ENCODE measurements around the gene LAMA2.
A peak's percentile ranks its signal among the peaks of the same experiment; 100 is the strongest.

Gene LAMA2

DNA sequence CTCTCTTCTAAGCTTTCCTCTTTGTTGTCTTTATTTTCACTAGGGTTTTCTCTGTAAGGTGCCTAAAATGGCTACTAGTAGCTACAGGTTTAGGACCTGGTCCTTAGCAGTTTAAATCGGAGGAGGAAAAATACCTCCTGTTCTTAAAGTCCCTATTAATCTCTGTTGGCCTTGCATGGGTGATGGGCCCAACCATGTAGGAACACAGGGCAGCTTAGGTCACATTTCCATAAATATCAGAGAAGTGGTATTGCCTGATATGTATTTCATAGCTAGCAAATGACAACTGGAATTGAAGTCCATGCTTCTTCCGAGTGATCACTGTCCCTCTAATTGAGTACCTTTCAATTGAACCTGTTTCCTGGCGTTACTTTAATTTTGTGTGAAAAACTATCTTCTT, 70.0 kb downstream of the LAMA2 start:
- DNase-seq (ENCODE audit: extremely low spot score), result no peak
- ChIA-PET POLR2A (no interaction called here), CTCF (no interaction called here)
- TF ChIP-seq FOXA1 (IDR thresholded peaks at IDR 0.05) (no peak), SP1 (IDR thresholded peaks at IDR 0.05) (no peak), CTBP1 (IDR thresholded peaks at IDR 0.05; ENCODE audit: borderline replicate concordance) (no peak), L3MBTL2 (conservative IDR thresholded peaks at IDR 0.05) (no peak), BHLHE40 (IDR thresholded peaks at IDR 0.05; ENCODE audit: borderline replicate concordance) (no peak)

DNA sequence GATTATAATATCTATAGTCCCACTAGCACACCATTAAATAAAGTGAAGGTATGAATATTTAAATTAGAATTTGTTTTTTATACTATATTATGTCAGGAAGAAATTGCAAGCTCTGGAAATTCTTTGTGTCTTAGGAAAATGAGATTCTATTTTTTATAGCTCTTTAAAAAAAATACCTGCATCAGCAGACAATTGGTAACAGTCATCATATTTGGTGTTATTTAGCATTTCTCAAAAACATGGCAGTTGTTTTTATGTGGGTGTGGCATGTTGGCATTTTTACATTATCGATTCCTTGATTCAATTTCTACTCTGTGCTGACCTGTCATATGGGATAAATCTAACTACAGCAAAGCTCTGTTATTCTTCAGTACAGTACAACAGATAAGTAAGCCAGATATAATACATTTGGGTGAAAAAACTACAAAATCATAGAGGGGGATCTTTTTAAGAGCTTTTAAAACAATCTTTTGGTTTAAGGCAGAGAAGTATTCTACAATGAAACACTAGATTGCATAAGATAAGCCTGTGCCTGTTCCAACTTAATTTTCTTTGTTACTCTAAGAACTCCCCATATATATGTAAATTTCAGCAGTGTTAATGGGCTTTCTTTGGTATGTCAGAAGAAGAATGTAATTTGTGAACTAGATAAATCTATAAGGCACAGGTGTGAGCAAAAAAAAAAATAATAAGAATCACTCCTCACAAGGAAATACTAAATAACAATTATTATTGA, 71.5 kb downstream of the LAMA2 start:
- ChIA-PET CTCF (no interaction called here), POLR2A (no interaction called here)
- TF ChIP-seq FOXA1 (IDR thresholded peaks at IDR 0.05) (no peak), TARDBP (IDR thresholded peaks at IDR 0.05) (no peak), SUZ12 (IDR thresholded peaks at IDR 0.05) (no peak), BHLHE40 (IDR thresholded peaks at IDR 0.05; ENCODE audit: borderline replicate concordance) (no peak), ZNF384 (IDR thresholded peaks at IDR 0.05) (no peak), SP1 (IDR thresholded peaks at IDR 0.05) (no peak), LEF1 (IDR thresholded peaks at IDR 0.05; ENCODE audit: borderline replicate concordance) (no peak), HDGF (IDR thresholded peaks at IDR 0.05; ENCODE audit: borderline replicate concordance) (no peak), CTBP1 (IDR thresholded peaks at IDR 0.05; ENCODE audit: borderline replicate concordance) (no peak), L3MBTL2 (conservative IDR thresholded peaks at IDR 0.05) (no peak), ARNT (IDR thresholded peaks at IDR 0.05) (no peak), FOXK2 (IDR thresholded peaks at IDR 0.05) (no peak), ELF4 (IDR thresholded peaks at IDR 0.05) (no peak), NFRKB (IDR thresholded peaks at IDR 0.05) (no peak), FOXM1 (IDR thresholded peaks at IDR 0.05; ENCODE audit: borderline replicate concordance) (no peak)
- TF ChIP-seq, protein P1, sequence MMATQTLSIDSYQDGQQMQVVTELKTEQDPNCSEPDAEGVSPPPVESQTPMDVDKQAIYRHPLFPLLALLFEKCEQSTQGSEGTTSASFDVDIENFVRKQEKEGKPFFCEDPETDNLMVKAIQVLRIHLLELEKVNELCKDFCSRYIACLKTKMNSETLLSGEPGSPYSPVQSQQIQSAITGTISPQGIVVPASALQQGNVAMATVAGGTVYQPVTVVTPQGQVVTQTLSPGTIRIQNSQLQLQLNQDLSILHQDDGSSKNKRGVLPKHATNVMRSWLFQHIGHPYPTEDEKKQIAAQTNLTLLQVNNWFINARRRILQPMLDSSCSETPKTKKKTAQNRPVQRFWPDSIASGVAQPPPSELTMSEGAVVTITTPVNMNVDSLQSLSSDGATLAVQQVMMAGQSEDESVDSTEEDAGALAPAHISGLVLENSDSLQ (IDR thresholded peaks at IDR 0.05), result no peak
- DNase-seq (ENCODE audit: extremely low spot score), result no peak

DNA sequence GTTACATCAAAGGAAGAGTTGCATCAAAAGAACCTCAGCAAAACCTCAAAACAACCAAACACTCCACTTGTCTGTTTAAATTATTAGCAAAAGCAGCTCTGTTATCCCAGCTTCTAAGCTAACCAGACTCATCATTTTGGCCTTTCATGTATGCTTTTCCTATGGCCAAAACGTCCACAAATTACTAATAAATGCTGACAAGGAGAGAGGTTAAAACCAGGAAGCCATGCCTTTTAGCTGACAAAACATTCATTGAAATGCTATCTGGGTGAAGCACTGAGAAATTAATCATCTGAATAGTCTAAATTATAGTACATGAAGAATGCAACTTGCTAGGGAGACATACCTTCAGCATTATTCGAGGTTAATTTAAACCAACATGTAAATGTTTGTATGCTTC, 80.6 kb downstream of the LAMA2 start:
- ChIA-PET CTCF (no interaction called here), POLR2A (no interaction called here)
- DNase-seq (ENCODE audit: extremely low spot score), result no peak
- TF ChIP-seq FOXM1 (IDR thresholded peaks at IDR 0.05; ENCODE audit: borderline replicate concordance), result no peak
- no peak for TF ChIP-seq SP1 (IDR thresholded peaks at IDR 0.05)
- no peak for TF ChIP-seq TARDBP (IDR thresholded peaks at IDR 0.05)
- no peak for TF ChIP-seq ELF4 (IDR thresholded peaks at IDR 0.05)
- TF ChIP-seq HDGF (IDR thresholded peaks at IDR 0.05; ENCODE audit: borderline replicate concordance), result no peak
- no peak for TF ChIP-seq ZNF384 (IDR thresholded peaks at IDR 0.05)
- no peak for TF ChIP-seq FOXK2 (IDR thresholded peaks at IDR 0.05)
- TF ChIP-seq L3MBTL2 (conservative IDR thresholded peaks at IDR 0.05), result no peak
- no peak for TF ChIP-seq SUZ12 (IDR thresholded peaks at IDR 0.05)
- no peak for TF ChIP-seq NFRKB (IDR thresholded peaks at IDR 0.05)
- TF ChIP-seq LEF1 (IDR thresholded peaks at IDR 0.05; ENCODE audit: borderline replicate concordance), result no peak
- no peak for TF ChIP-seq ARNT (IDR thresholded peaks at IDR 0.05)

DNA sequence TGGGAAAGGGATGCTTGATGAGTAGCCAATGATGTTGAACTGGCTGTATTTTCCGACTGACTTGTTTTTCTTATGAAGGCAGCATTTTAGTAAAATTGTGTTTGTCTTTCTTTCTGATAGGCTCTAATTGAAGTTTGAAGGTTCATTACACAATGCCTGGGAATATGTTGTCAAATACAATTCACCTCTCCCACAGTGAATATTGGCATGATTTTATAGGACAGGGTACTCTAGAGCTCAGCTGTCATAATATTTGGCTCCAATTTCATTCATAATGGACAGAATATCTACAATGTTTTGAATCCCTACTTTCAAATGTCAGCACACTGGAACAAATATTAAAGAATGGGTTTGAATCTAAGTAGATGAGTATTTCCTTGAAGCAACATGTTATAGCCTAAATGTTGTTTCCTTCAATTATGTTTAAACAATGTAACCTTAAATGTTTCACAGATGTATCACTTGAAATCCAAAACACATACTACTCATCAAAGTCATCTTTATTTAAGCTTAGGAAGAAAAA, 81.4 kb downstream of the LAMA2 start:
- no peak for DNase-seq (ENCODE audit: extremely low spot score)
- TF ChIP-seq CTBP1 (IDR thresholded peaks at IDR 0.05; ENCODE audit: borderline replicate concordance) (no peak), L3MBTL2 (conservative IDR thresholded peaks at IDR 0.05) (no peak), FOXM1 (IDR thresholded peaks at IDR 0.05; ENCODE audit: borderline replicate concordance) (no peak), HDGF (IDR thresholded peaks at IDR 0.05; ENCODE audit: borderline replicate concordance) (no peak), SUZ12 (IDR thresholded peaks at IDR 0.05) (no peak), ELF4 (IDR thresholded peaks at IDR 0.05) (no peak), FOXK2 (IDR thresholded peaks at IDR 0.05) (no peak), BHLHE40 (IDR thresholded peaks at IDR 0.05; ENCODE audit: borderline replicate concordance) (no peak), ARNT (IDR thresholded peaks at IDR 0.05) (no peak), ZNF384 (IDR thresholded peaks at IDR 0.05) (no peak)
- TF ChIP-seq, protein P1 (IDR thresholded peaks at IDR 0.05), result no peak
- ChIA-PET POLR2A (no interaction called here), CTCF (no interaction called here)

DNA sequence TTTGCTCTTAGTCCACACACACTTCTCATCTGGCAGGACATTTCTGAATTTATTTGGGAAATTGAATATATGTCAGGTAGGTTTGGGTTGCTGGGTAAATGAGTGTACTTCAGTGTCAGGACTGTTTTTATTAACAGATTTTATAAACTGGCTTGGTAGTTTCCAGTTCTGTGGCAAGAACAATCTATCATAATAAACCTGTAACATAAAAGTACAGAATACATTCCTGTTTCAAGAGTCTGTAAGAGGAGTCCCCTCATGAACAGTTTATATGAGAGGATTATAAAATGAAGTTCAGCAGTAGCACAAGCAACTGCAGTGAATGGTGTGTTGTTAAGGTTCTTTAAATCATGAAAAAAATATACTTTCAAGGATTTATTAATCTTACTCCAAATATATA, 81.8 kb downstream of the LAMA2 start:
- no peak for TF ChIP-seq SP1 (IDR thresholded peaks at IDR 0.05)
- TF ChIP-seq, protein P1 (IDR thresholded peaks at IDR 0.05), result peak; percentile 75
- POLR2A ChIA-PET, result no interaction called here
- DNase-seq (ENCODE audit: extremely low spot score), result no peak
- CTCF ChIA-PET, result no interaction called here

DNA sequence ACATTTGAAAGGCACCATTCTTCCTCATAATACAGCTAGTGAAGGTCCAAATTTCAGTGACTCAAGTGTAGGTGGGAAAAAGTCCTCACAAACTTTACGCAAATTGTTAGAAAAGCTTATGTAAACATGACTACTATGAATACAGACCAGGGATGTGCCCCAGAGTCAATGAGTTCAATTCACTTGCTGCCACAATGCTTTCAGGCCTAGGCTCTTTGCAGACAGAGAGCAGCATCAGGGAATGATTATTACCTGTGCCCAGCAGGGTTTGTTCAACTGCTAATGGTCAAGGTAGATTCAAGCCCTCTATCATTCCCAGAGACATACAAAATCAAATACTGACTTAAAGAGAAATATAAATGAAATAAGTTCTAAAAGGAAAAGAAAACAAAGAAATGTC, 84.0 kb downstream of the LAMA2 start:
- POLR2A ChIA-PET, result no interaction called here
- DNase-seq (ENCODE audit: extremely low spot score), result no peak
- TF ChIP-seq ZNF384 (IDR thresholded peaks at IDR 0.05) (no peak), ARNT (IDR thresholded peaks at IDR 0.05) (no peak), SP1 (IDR thresholded peaks at IDR 0.05) (no peak), BHLHE40 (IDR thresholded peaks at IDR 0.05; ENCODE audit: borderline replicate concordance) (no peak), LEF1 (IDR thresholded peaks at IDR 0.05; ENCODE audit: borderline replicate concordance) (no peak), FOXM1 (IDR thresholded peaks at IDR 0.05; ENCODE audit: borderline replicate concordance) (no peak), FOXA1 (IDR thresholded peaks at IDR 0.05) (no peak), HDGF (IDR thresholded peaks at IDR 0.05; ENCODE audit: borderline replicate concordance) (no peak), CTBP1 (IDR thresholded peaks at IDR 0.05; ENCODE audit: borderline replicate concordance) (no peak), ELF4 (IDR thresholded peaks at IDR 0.05) (no peak), FOXK2 (IDR thresholded peaks at IDR 0.05) (no peak), NFRKB (IDR thresholded peaks at IDR 0.05) (no peak), TARDBP (IDR thresholded peaks at IDR 0.05) (no peak), SUZ12 (IDR thresholded peaks at IDR 0.05) (no peak)
- TF ChIP-seq, protein P1 (IDR thresholded peaks at IDR 0.05), result no peak
- CTCF ChIA-PET, result no interaction called here
